Stimulated activated CD4-positive, alpha-beta T cell treated with anti-CD3 and anti-CD28 coated beads, Interleukin-2, amount 100 ng/mL, for 4 hours (primary cell): ENCODE data around the gene SH3RF3.

ENCODE experiments used
- DNase-seq: peaks from one replicate; pipeline ENCODE4 v3.0.0-alpha.2; 2020; ENCODE audit warnings: low read depth

The SH3RF3 gene

DNA sequence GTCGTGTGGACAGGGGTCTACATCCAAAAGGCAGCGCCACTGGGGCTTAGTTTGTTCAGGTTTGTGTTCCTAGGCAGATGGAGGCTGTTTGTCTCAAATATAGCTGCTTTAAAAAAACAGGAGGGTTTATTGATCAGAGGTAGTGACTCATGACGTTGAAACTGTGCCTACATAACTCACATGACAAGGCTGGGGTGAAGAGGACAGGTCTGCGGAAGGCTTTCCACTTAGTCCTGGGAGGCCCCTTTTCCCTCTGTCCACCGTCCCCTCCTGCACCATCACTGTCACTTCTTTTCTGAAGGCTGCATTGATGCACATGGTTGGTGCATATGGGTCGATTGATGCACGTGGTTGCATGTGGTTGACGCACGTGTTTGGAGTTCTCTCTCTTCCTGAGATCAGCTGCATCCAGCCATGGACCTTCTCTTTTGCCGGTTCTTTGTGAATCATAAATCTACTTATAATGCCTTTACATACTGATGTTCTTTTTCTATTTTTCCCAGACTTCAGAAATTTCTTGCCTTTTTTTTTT lies 10.9 kb downstream of the SH3RF3 start:
- DNase-seq: no peak

- DNase-seq: no peak
Observed at GRCh38 chr2:109141006-109141600, 12.1 kb downstream of the SH3RF3 start.

- no peak for DNase-seq
Observed at GRCh38 chr2:109141727-109142283, 12.8 kb downstream of the SH3RF3 start.

- DNase-seq: no peak
Observed at GRCh38 chr2:109142416-109143210, 13.6 kb downstream of the SH3RF3 start.

DNA sequence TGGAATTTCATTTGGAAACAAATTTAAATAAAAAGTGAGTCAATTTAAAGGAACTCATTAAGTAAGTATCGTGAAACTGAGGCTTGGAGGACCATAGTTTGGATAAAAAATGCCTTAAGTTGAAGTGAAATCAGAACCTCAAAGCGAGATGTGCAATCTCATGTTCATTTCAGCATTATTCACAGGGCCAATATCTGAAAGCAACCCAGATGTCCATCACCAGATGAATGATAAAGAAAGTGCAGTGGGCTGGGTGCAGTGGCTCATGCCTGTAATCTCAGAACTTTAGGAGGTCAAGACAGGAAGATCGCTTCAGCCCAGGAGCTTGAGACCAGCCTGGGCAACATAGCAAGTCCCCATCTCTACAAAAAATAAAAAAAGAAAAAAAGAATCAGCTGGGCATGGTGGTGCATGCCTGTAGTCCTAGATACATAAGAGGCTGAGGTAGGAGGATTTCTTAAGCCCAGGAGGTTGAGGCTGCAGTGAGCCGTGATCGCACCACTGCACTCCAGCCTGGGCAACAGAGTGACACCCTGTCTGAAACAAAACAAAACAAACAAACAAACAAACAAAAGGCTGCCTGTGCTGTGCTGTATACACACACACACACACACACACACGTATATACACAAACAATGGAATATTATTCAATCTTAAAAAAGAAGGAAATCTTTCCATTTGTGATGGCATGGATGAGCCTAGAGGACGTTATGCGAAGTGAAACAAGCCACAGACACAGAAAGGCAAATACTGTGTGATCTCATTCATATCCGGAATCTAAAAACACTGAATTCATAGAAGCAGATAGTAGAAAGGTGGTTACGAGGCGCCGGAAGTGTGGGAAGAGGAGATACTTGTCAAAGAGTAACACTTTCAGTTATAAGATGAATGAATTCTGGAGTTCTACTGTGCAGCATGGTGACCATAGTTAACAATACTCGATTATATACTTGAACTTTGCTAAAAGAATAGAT lies 14.5 kb downstream of the SH3RF3 start:
- DNase-seq: peak; percentile 44

- no peak for DNase-seq
Observed at GRCh38 chr2:109144271-109144670, 15.3 kb downstream of the SH3RF3 start.

GRCh38 chr2:109144721-109145120 lies 15.7 kb downstream of the SH3RF3 start:
- no peak for DNase-seq

DNA sequence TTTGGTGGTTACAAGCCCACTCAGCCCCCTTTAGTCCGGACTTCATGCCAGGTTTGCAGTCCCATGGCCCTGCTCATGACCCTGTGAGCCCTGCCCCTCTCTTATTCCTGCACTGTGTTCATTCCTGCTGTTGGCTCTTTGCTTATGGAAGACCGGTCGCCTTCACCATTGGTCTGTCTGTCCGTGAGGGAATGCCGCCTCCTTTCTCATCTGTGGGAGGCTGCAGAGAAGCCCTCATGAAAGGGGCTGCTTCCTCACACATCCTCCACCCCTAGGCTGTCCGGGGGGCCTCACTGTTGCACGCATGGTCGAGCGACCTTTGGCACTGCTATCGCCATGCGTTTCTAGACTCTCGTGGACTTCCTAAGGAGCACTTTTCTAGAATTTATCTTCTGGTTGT lies 16.3 kb downstream of the SH3RF3 start:
- DNase-seq: no peak

- DNase-seq: no peak
Observed at GRCh38 chr2:109147405-109147804, 18.4 kb downstream of the SH3RF3 start.

DNA sequence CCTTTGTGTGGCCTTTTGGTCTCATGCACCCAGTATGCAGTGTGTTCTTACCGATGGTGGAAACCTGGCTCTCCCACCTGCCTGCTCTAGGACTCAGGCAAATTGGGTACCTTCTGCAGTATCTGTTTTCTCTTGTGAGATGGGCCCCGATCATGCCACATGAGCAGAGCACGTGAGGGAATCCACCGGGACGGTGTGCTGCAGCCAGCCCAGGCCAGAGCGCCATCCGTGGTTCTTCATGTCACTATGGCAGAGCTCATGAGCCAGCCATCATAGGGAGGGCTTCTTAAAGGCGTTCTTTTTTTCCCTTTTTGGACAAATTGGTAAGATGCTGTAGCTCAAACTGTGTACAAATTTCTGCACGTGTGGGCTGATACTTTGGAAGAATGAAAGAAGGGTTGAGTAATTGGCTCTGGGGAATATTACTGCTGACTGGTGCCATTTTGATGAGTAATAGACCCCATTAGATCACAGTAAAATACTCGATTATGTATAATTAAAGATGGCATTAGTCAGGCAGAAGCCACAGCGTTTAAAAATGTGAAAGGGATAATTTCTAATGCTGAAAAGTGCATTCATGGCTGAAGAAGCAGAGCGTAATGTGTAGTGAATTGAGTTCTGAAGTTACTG lies 19.2 kb downstream of the SH3RF3 start:
- DNase-seq: no peak

- no peak for DNase-seq
Observed at GRCh38 chr2:109148991-109149645, 20.1 kb downstream of the SH3RF3 start.

- DNase-seq: no peak
Observed at GRCh38 chr2:109150559-109150958, 21.6 kb downstream of the SH3RF3 start.

DNA sequence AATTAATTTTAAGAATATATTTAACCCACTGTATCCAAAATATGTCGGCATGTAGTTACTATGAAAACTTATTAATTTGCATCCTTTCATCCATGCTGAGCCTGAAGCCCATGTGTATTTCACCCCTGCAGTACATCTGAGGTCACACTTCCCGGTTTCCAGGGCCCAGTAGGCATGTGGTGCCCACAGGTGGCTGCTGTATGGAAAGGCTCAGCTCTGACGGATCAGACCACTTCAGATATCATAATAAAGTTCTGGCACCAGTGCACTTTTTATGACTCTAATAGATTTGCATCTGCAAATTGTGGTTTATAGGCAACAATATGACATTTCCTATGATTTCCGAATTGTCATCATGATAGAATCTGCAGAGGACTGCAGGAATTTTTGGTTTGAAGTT lies 22.5 kb downstream of the SH3RF3 start:
- DNase-seq: no peak

DNA sequence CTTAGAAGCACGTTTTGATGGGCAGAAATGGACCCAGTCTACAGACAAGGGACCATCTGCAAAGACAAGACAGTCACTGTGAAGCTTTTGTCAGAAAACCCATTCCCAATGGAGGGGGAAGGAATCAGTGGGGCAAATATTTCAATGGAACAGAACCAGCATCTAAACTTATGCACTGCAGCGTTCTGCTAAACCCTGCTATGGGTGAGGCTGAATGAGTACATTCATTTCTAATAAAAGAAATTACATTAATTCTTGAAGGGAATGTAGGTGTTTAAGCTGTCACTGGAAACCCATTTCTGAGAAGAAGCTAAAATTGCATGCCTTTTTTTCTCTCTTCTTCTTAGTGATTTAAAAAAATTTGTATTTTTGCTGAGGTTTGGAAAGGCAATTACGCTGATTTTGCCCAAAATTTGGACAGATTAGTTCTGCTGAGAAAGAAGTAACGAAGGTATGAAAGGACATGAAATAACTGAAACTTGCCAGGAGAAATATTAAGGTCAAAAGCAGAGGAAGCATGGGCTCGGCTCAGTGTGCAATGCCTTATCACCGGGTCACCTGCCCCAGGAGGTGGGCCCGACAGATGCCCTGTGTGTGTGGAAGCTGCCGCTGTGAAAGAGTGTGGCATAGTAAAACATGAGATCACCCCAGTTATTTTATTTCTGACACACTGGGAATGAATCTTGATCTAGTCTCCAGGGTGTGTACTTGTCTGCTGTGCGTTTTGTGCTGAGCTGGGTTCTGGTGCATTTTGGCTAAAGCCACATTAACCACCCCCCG lies 24.2 kb downstream of the SH3RF3 start:
- no peak for DNase-seq

- no peak for DNase-seq
Observed at GRCh38 chr2:109153807-109154206, 24.8 kb downstream of the SH3RF3 start.

DNA sequence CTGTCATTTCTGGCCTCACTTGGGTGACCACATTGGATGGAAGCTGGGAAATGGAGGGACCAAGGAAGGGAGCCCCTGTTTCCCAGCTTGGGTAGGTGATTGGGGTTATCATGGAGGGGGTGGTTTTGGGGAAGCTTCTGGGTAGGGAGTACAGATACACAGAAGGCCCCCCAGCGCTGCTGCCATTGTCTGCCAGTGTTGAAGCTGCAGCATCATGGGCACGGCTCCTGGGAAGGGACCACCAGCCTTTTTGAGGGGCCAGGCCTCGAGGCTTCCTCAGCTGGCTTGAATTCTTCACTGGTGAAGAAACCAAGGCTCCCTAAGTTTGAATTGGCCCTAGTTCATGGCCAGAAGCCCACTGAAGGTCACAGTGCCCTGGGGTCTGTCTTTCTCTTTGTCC lies 25.2 kb downstream of the SH3RF3 start:
- DNase-seq: no peak

GRCh38 chr2:109155553-109156451 lies 26.8 kb downstream of the SH3RF3 start:
- no peak for DNase-seq

GRCh38 chr2:109157563-109158105 lies 28.6 kb downstream of the SH3RF3 start:
- DNase-seq: no peak

- no peak for DNase-seq
Observed at GRCh38 chr2:109158237-109158636, 29.2 kb downstream of the SH3RF3 start.
